DOHH2 (cell line): ENCODE results near the gene SNTA1.

Experiments
- CTCF ChIP-seq: fragments of 200-600 bp; sonication (generic); IDR thresholded peaks from one replicate; pipeline ENCODE4 v1.5.1; 2014; ENCODE audit warnings: antibody characterized with exemption, mild to moderate bottlenecking, low read depth, low read length; ENCODE audit not compliant: poor library complexity, severe bottlenecking
- EZH2phosphoT487 ChIP-seq: fragments of 200-600 bp; sonication (generic); IDR thresholded peaks from 2 replicates; pipeline ENCODE4 v1.6.1; 2017; ENCODE audit warnings: borderline replicate concordance, mild to moderate bottlenecking, antibody characterized with exemption, low read length, moderate library complexity, mixed read lengths

- TF ChIP-seq EZH2phosphoT487 (no peak), CTCF (no peak)
Measured at GRCh38 chr20:33470866-33471265, 27.3 kb upstream of the SNTA1 start.
